Fibroblast of gingiva (primary cell): ENCODE measurements around the gene BACH2.
A peak's percentile ranks its signal among the peaks of the same experiment; 100 is the strongest.

ENCODE experiments used
- DNase-seq: peaks from one replicate; pipeline ENCODE4 v3.0.0-alpha.2; 2011; ENCODE audit warnings: low read depth

BACH2 gene

GRCh38 chr6:90277302-90278011 lies 19.2 kb downstream of the BACH2 start:
- DNase-seq: no peak

- no peak for DNase-seq
Measured at GRCh38 chr6:90274451-90275030, 22.1 kb downstream of the BACH2 start.

GRCh38 chr6:90273863-90274262 lies 22.8 kb downstream of the BACH2 start:
- DNase-seq: no peak

- DNase-seq: no peak
Measured at GRCh38 chr6:90272895-90273294, 23.7 kb downstream of the BACH2 start.

- DNase-seq: no peak
Measured at GRCh38 chr6:90271831-90272230, 24.8 kb downstream of the BACH2 start.

- DNase-seq: no peak
Measured at GRCh38 chr6:90269334-90269733, 27.3 kb downstream of the BACH2 start.

GRCh38 chr6:90268178-90268577 lies 28.5 kb downstream of the BACH2 start:
- DNase-seq: no peak

GRCh38 chr6:90266905-90267621 lies 29.6 kb downstream of the BACH2 start:
- DNase-seq: no peak

- DNase-seq: no peak
Measured at GRCh38 chr6:90264561-90264960, 32.1 kb downstream of the BACH2 start.

GRCh38 chr6:90263633-90264032 lies 33.0 kb downstream of the BACH2 start:
- DNase-seq: no peak

GRCh38 chr6:90261801-90262200 lies 34.8 kb downstream of the BACH2 start:
- DNase-seq: no peak

GRCh38 chr6:90257486-90257738 lies 39.2 kb downstream of the BACH2 start:
- no peak for DNase-seq

GRCh38 chr6:90256698-90257485 lies 39.8 kb downstream of the BACH2 start:
- peak; percentile 9 for DNase-seq

GRCh38 chr6:90253631-90254030 lies 43.0 kb downstream of the BACH2 start:
- DNase-seq: no peak

GRCh38 chr6:90251295-90251992 lies 45.2 kb downstream of the BACH2 start:
- no peak for DNase-seq

- no peak for DNase-seq
Measured at GRCh38 chr6:90250405-90250804, 46.2 kb downstream of the BACH2 start.

GRCh38 chr6:90249458-90249857 lies 47.2 kb downstream of the BACH2 start:
- DNase-seq: no peak

- DNase-seq: no peak
Measured at GRCh38 chr6:90249034-90249433, 47.6 kb downstream of the BACH2 start.

- no peak for DNase-seq
Measured at GRCh38 chr6:90247262-90247661, 49.4 kb downstream of the BACH2 start.

GRCh38 chr6:90241229-90241880 lies 55.3 kb downstream of the BACH2 start:
- DNase-seq: no peak

- DNase-seq: no peak
Measured at GRCh38 chr6:90238496-90239266, 58.0 kb downstream of the BACH2 start.
